GM12878 (cell line): ENCODE measurements around the gene FAM120A. TPM values are rescaled to one million over a fixed set of nuclear protein-coding genes. Genes with fewer than 3 reads are reported as not detected.

Experiments
- ATAC-seq: fragments of 200-7000 bp; cut with Tn5 transposase; 3 replicates; pipeline ENCODE4 v1.9.1; 2020; ENCODE audit warnings: mild to moderate bottlenecking, moderate library complexity
- BruUV-seq: library from RNA; stranded (reverse); fragments of 400-500 nt; replicated peaks from 2 replicates; lab custom pipeline; 2021; lab: Mats Ljungman, UMichigan
- CTCF ChIA-PET: fragments of 300-600 bp; sonication (Branson Sonifier 250); formaldehyde crosslinking; extraction: SDS; loops from one replicate; lab custom pipeline; 2021; ENCODE audit warnings: inconsistent platforms; lab: Yijun Ruan, JAX
- POLR2A ChIA-PET: fragments of 350-600 bp; formaldehyde crosslinking; extraction: SDS; loops from one replicate; lab custom pipeline; 2021; ENCODE audit warnings: inconsistent platforms; lab: Charles Lee
- RAD21 ChIA-PET: fragments of 300-600 bp; sonication (Branson Sonifier 250); formaldehyde crosslinking; loops from one replicate; lab custom pipeline; 2023; ENCODE audit warnings: antibody characterized with exemption; ENCODE audit not compliant: unreplicated experiment; lab: Charles Lee
- SMC1A ChIA-PET: fragments of 300-600 bp; sonication (Branson Sonifier 250); formaldehyde crosslinking; loops from one replicate; lab custom pipeline; 2023; ENCODE audit not compliant: unreplicated experiment, uncharacterized antibody; lab: Charles Lee
- DNase-seq: peaks from one replicate; pipeline ENCODE4 v3.0.0-alpha.2; 2011; ENCODE audit warnings: low read depth, low spot score
- FAIRE-seq: peaks from 3 replicates; lab custom pipeline; 2011; peaks lifted over from hg19 to GRCh38; lab: Jason Lieb, UNC
- H2AFZ ChIP-seq: 2 replicates; pipeline ENCODE4 v1.6.0; 2011; ENCODE audit warnings: low read depth, low read length, control low read depth; ENCODE audit not compliant: control insufficient read depth
- H3K27ac ChIP-seq: 2 replicates; pipeline ENCODE4 v1.5.1; 2011; ENCODE audit warnings: control low read depth; ENCODE audit not compliant: control insufficient read depth, insufficient read depth
- H3K27me3 ChIP-seq, 2 experiments: replicated peaks in 1 of 2; 2 replicates each; pipeline versions ENCODE4 v1.6.0 to v1.6.1; 2011; ENCODE audit warnings: low read length in 1 of 2; ENCODE audit not compliant: control insufficient read depth in 2 of 2, insufficient read depth in 2 of 2
- H3K36me3 ChIP-seq, 2 experiments: 2 replicates each; pipeline ENCODE4 v1.5.1; 2011; ENCODE audit warnings: low read length in 1 of 2; ENCODE audit not compliant: control insufficient read depth in 2 of 2, insufficient read depth in 2 of 2
- H3K4me1 ChIP-seq: 2 replicates; pipeline ENCODE4 v1.6.1; 2011; ENCODE audit warnings: mild to moderate bottlenecking, low read length, moderate library complexity, mixed read lengths; ENCODE audit not compliant: control insufficient read depth, insufficient read depth
- H3K4me2 ChIP-seq: 2 replicates; pipeline ENCODE4 v1.6.0; 2011; ENCODE audit warnings: control low read depth; ENCODE audit not compliant: control insufficient read depth, insufficient read depth
- H3K4me3 ChIP-seq: fragments of 200-600 bp; sonication (generic); 2 replicates; pipeline ENCODE4 v1.5.1; 2016
- H3K79me2 ChIP-seq: 2 replicates; pipeline ENCODE4 v1.6.0; 2011; ENCODE audit warnings: low read length; ENCODE audit not compliant: control insufficient read depth, insufficient read depth
- H3K9ac ChIP-seq: 2 replicates; pipeline ENCODE4 v1.8.0; 2011; ENCODE audit warnings: low read length, control low read depth, mixed read lengths; ENCODE audit not compliant: control insufficient read depth, insufficient read depth
- H3K9me3 ChIP-seq: replicated peaks from 3 replicates; pipeline ENCODE4 v1.5.1; 2011; ENCODE audit warnings: mild to moderate bottlenecking, low read length; ENCODE audit not compliant: control insufficient read depth, insufficient read depth
- H4K20me1 ChIP-seq: 2 replicates; pipeline ENCODE4 v1.6.0; 2011; ENCODE audit not compliant: control insufficient read depth, insufficient read depth
- CHD2 ChIP-seq: IDR thresholded peaks from 2 replicates; pipeline ENCODE4 v1.6.1; 2011; ENCODE audit warnings: low read depth, low read length, improper control_type of control experiment, borderline replicate concordance
- EP300 ChIP-seq, 2 experiments: fragments of 150-350 bp in 1 of 2; IDR thresholded peaks; 2 replicates each; pipeline ENCODE4 v1.6.1; 2011 to 2012; ENCODE audit warnings: low read depth in 2 of 2, low read length in 2 of 2, borderline replicate concordance in 1 of 2, improper control_type of control experiment in 1 of 2, inconsistent platforms in 1 of 2; ENCODE audit not compliant: control insufficient read depth in 1 of 2
- ESRRA ChIP-seq: IDR thresholded peaks from 2 replicates; pipeline ENCODE4 v1.6.1; 2012; ENCODE audit warnings: mild to moderate bottlenecking, low read length, improper control_type of control experiment
- IKZF2 ChIP-seq, 2 experiments: fragments of 450-650 bp; IDR thresholded peaks; 2 replicates each; pipeline ENCODE4 v1.6.1; 2017; ENCODE audit warnings: mild to moderate bottlenecking in 2 of 2, moderate library complexity in 2 of 2
- POLR2A ChIP-seq: IDR thresholded peaks from 2 replicates; pipeline ENCODE4 v1.6.1; 2011; ENCODE audit warnings: low read depth, mild to moderate bottlenecking, low read length
- RCOR1 ChIP-seq: conservative IDR thresholded peaks from 2 replicates; pipeline ENCODE4 v1.6.1; 2012; ENCODE audit warnings: low read depth, low read length, improper control_type of control experiment
- RELA ChIP-seq: fragments of 450-650 bp; IDR thresholded peaks from 2 replicates; pipeline ENCODE4 v1.8.0; 2014; ENCODE audit warnings: borderline replicate concordance; ENCODE audit not compliant: partially characterized antibody
- SIX5 ChIP-seq: IDR thresholded peaks from 2 replicates; pipeline ENCODE4 v1.6.1; 2011; ENCODE audit warnings: mild to moderate bottlenecking, low read depth, low read length, moderate library complexity; ENCODE audit not compliant: severe bottlenecking
- TAF1 ChIP-seq: IDR thresholded peaks from 2 replicates; pipeline ENCODE4 v1.6.1; 2011; ENCODE audit warnings: mild to moderate bottlenecking, low read depth, low read length, borderline replicate concordance
- YBX1 ChIP-seq: fragments of 450-650 bp; IDR thresholded peaks from 2 replicates; pipeline ENCODE4 v1.6.1; 2016; ENCODE audit warnings: antibody characterized with exemption
- WGBS: methylation state at CpG from one replicate; pipeline ENCODE4 v1.1.6; 2016; ENCODE audit warnings: low lambda C conversion rate; ENCODE audit not compliant: insufficient replicate concordance, insufficient coverage; ENCODE audit errors: missing lambda C conversion rate; 5-methylcytosine and 5-hydroxymethylcytosine counted together
- in situ Hi-C: fragments of 300-500 bp; cut with MboI; formaldehyde crosslinking; loops from 9 replicates; pipeline ENCODE4 v1.14.3; 2018; ENCODE audit warnings: mixed read lengths
- intact Hi-C: fragments of 100-400 bp; cut with micrococcal nuclease; formaldehyde crosslinking; loops from one replicate; pipeline ENCODE4 v1.14.2; 2022; ENCODE audit not compliant: unreplicated experiment
- polyA plus RNA-seq, 11 experiments: library from polyadenylated mRNA; depleted of rRNA in 4 of 11; unstranded in 6 of 11; stranded (reverse) in 5 of 11; fragments of >200 nt; fragmentation: Nextera tagmentation in 4 of 11; fragmentation: Illumina TruSeq in 1 of 11; extraction: Ambion mirVana in 4 of 11; extraction: Trizol in 1 of 11; gene quantifications; 1 replicate in 1 of 11; 2 replicates in 10 of 11; pipeline versions ENCODE4 v1.2.1 to v1.2.3, GENCODE V29; 2011 to 2016; ENCODE audit warnings: inconsistent platforms in 2 of 11, missing spikeins in 2 of 11, low read depth in 1 of 11
- total RNA-seq, 4 experiments: library from RNA; depleted of rRNA in 3 of 4; stranded (reverse); fragments of >200 nt in 3 of 4; fragmentation: Illumina TruSeq in 1 of 4; extraction: Trizol in 1 of 4; gene quantifications; 2 replicates each; pipeline versions ENCODE4 v1.2.1 to v1.2.3, GENCODE V29; 2013 to 2021
- TF ChIP-seq, protein P1 (sequence below): fragments of 450-650 bp; IDR thresholded peaks from 2 replicates; pipeline ENCODE4 v1.6.1; 2017; ENCODE audit warnings: borderline replicate concordance
- TF ChIP-seq, protein P2 (sequence below): fragments of 450-650 bp; conservative IDR thresholded peaks from 2 replicates; pipeline ENCODE4 v1.6.1; 2017; ENCODE audit warnings: mild to moderate bottlenecking, moderate library complexity
- TF ChIP-seq, protein P3 (sequence below): fragments of 450-650 bp; IDR thresholded peaks from 2 replicates; pipeline ENCODE4 v1.6.1; 2017; ENCODE audit warnings: mild to moderate bottlenecking, moderate library complexity
- TF ChIP-seq, protein P4 (sequence below): fragments of 450-650 bp; IDR thresholded peaks from 2 replicates; pipeline ENCODE4 v1.6.1; 2016; ENCODE audit warnings: mild to moderate bottlenecking

FAM120A gene
- total and polyA plus RNA-seq, 10 of the 15 experiments (the other 5 are each of a cell fraction or from before 2014, with no cell fraction given): 13.1 to 89.6 (median 52.5) TPM

DNA sequence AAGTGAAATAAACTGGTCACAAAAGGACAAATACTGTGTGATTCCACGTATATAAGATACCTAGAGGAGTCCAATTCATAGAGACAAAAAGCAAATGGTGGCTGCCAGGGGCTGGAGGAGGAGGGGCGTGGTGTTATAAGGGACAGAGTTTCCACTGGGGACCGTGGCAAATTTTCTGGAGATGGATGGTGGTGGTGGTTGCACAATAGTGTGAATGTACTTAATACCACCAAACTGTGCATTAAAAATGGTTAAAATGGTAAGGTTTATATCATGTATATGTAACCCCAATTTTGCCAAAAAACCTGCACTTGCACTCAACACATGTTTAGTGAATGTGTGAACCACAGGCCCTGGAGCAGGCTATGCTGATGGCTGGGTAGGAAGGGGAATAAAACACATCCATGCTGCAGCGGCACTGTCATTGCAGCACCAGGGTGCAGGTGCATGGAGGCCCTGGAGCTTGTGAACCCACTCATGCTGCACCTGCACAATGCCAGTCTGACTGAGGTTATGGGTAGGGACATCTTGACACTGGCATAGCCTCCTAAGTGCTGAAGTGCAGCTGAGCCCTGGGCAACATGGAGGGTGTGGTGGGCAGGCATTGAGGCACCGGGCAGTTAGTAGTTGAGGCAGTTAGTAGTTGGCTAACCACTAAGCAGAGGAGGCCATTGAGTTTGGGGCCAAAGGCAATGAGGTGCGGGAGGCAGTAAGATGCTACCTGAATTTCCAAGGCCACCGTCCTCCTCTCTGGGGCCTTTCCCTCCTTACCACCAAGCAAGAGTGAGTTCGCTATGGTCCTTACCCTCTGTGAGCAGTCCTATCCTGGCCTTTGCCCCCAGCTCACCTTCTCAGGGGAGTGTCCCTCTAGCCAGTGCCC, 121.4 kb downstream of the FAM120A start:
- no peak overlapping the region for H3K27ac ChIP-seq
- H3K27me3 ChIP-seq: no peaks in the 10 kb centered on the region
- CTCF ChIA-PET: no interaction called here
- FAIRE-seq (no peak), ATAC-seq (no peak)
- POLR2A ChIA-PET: interaction anchor here (0.7 kb wide), 2 partner anchors 457 to 508 kb away, joined by 5 to 10 read pairs; no protein-coding TSS in a partner anchor
- 82% methylated on average over 8 of the region's 8 CpGs for WGBS
- no peaks in the 10 kb centered on the region for H3K36me3 ChIP-seq
- peaks cover 11% of the 10 kb centered on the region for H3K4me1 ChIP-seq
- no peak overlapping the region for H3K9ac ChIP-seq
- no peaks in the 10 kb centered on the region for H4K20me1 ChIP-seq
- peaks cover 6% of the 10 kb centered on the region for H3K79me2 ChIP-seq
- in situ Hi-C loops: no loop called here
- SMC1A ChIA-PET: no interaction called here
- RAD21 ChIA-PET: no interaction called here
- H3K9me3 ChIP-seq: peaks cover 2% of the 10 kb centered on the region; the same call in 2 of the 3 replicates
- H2AFZ ChIP-seq: no peak overlapping the region
- H3K4me2 ChIP-seq: no peak overlapping the region
- intact Hi-C loops: no loop called here
- BruUV-seq: no TSS peak
- H3K4me3 ChIP-seq: no peak overlapping the region
- TF ChIP-seq YBX1 (no peak), RCOR1 (no peak), TAF1 (no peak), CHD2 (no peak), POLR2A (no peak), IKZF2 (IDR thresholded peaks at IDR 0.05) (no peak), ESRRA (no peak), EP300 (IDR thresholded peaks at IDR 0.05; ENCODE audit: borderline replicate concordance in 1 of 2, control insufficient read depth in 1 of 2, low read depth in 2 of 2, low read length in 2 of 2) (no peak), RELA (no peak), SIX5 (no peak)
- TF ChIP-seq, protein P1, sequence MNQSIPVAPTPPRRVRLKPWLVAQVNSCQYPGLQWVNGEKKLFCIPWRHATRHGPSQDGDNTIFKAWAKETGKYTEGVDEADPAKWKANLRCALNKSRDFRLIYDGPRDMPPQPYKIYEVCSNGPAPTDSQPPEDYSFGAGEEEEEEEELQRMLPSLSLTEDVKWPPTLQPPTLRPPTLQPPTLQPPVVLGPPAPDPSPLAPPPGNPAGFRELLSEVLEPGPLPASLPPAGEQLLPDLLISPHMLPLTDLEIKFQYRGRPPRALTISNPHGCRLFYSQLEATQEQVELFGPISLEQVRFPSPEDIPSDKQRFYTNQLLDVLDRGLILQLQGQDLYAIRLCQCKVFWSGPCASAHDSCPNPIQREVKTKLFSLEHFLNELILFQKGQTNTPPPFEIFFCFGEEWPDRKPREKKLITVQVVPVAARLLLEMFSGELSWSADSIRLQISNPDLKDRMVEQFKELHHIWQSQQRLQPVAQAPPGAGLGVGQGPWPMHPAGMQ: no peak
- TF ChIP-seq, protein P2, sequence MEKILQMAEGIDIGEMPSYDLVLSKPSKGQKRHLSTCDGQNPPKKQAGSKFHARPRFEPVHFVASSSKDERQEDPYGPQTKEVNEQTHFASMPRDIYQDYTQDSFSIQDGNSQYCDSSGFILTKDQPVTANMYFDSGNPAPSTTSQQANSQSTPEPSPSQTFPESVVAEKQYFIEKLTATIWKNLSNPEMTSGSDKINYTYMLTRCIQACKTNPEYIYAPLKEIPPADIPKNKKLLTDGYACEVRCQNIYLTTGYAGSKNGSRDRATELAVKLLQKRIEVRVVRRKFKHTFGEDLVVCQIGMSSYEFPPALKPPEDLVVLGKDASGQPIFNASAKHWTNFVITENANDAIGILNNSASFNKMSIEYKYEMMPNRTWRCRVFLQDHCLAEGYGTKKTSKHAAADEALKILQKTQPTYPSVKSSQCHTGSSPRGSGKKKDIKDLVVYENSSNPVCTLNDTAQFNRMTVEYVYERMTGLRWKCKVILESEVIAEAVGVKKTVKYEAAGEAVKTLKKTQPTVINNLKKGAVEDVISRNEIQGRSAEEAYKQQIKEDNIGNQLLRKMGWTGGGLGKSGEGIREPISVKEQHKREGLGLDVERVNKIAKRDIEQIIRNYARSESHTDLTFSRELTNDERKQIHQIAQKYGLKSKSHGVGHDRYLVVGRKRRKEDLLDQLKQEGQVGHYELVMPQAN: no peak
- TF ChIP-seq, protein P3, sequence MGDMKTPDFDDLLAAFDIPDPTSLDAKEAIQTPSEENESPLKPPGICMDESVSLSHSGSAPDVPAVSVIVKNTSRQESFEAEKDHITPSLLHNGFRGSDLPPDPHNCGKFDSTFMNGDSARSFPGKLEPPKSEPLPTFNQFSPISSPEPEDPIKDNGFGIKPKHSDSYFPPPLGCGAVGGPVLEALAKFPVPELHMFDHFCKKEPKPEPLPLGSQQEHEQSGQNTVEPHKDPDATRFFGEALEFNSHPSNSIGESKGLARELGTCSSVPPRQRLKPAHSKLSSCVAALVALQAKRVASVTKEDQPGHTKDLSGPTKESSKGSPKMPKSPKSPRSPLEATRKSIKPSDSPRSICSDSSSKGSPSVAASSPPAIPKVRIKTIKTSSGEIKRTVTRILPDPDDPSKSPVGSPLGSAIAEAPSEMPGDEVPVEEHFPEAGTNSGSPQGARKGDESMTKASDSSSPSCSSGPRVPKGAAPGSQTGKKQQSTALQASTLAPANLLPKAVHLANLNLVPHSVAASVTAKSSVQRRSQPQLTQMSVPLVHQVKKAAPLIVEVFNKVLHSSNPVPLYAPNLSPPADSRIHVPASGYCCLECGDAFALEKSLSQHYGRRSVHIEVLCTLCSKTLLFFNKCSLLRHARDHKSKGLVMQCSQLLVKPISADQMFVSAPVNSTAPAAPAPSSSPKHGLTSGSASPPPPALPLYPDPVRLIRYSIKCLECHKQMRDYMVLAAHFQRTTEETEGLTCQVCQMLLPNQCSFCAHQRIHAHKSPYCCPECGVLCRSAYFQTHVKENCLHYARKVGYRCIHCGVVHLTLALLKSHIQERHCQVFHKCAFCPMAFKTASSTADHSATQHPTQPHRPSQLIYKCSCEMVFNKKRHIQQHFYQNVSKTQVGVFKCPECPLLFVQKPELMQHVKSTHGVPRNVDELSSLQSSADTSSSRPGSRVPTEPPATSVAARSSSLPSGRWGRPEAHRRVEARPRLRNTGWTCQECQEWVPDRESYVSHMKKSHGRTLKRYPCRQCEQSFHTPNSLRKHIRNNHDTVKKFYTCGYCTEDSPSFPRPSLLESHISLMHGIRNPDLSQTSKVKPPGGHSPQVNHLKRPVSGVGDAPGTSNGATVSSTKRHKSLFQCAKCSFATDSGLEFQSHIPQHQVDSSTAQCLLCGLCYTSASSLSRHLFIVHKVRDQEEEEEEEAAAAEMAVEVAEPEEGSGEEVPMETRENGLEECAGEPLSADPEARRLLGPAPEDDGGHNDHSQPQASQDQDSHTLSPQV: no peak
- TF ChIP-seq, protein P4, sequence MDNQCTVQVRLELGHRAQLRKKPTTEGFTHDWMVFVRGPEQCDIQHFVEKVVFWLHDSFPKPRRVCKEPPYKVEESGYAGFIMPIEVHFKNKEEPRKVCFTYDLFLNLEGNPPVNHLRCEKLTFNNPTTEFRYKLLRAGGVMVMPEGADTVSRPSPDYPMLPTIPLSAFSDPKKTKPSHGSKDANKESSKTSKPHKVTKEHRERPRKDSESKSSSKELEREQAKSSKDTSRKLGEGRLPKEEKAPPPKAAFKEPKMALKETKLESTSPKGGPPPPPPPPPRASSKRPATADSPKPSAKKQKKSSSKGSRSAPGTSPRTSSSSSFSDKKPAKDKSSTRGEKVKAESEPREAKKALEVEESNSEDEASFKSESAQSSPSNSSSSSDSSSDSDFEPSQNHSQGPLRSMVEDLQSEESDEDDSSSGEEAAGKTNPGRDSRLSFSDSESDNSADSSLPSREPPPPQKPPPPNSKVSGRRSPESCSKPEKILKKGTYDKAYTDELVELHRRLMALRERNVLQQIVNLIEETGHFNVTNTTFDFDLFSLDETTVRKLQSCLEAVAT: no peak
- TF ChIP-seq, all 136 proteins: peak for 0
- DNase-seq: no peak
